ENCODE data around the gene FBXO28.

Gene FBXO28

GRCh38 chr1:224095339-224095738, 18.6 kb upstream of the FBXO28 start:
- DNase-seq (ENCODE audit: low read depth in 3 of 3, low spot score in 1 of 3): no peak

- DNase-seq (ENCODE audit: low read depth in 3 of 3, low spot score in 1 of 3): no peak
These were observed 18.0 kb upstream of the FBXO28 start for GRCh38 chr1:224095867-224096266.

- DNase-seq (ENCODE audit: low read depth in 3 of 3, low spot score in 1 of 3): no peak
These were observed 17.1 kb upstream of the FBXO28 start for GRCh38 chr1:224096773-224097172.

- no peak for DNase-seq (ENCODE audit: low read depth in 3 of 3, low spot score in 1 of 3)
These were observed 15.9 kb upstream of the FBXO28 start for GRCh38 chr1:224098007-224098406.

GRCh38 chr1:224106568-224107281, 7.2 kb upstream of the FBXO28 start:
- no peak for DNase-seq (ENCODE audit: low read depth in 3 of 3, low spot score in 1 of 3)

- no peak for DNase-seq (ENCODE audit: low read depth in 3 of 3, low spot score in 1 of 3)
These were observed 6.7 kb upstream of the FBXO28 start for GRCh38 chr1:224107282-224107625.

- DNase-seq (ENCODE audit: low read depth in 3 of 3, low spot score in 1 of 3): no peak
These were observed 4.9 kb upstream of the FBXO28 start for GRCh38 chr1:224108991-224109390.

GRCh38 chr1:224109981-224110380, 3.9 kb upstream of the FBXO28 start:
- DNase-seq (ENCODE audit: low read depth in 3 of 3, low spot score in 1 of 3): no peak

GRCh38 chr1:224113005-224113404, 906 bp upstream of the FBXO28 start:
- DNase-seq (ENCODE audit: low read depth in 3 of 3, low spot score in 1 of 3): no peak

GRCh38 chr1:224113545-224113917, 380 bp upstream of the FBXO28 start:
- no peak for DNase-seq (ENCODE audit: low read depth in 3 of 3, low spot score in 1 of 3)

GRCh38 chr1:224114787-224115175, 870 bp downstream of the FBXO28 start:
- DNase-seq (ENCODE audit: low read depth in 3 of 3, low spot score in 1 of 3): no peak

GRCh38 chr1:224116131-224116530, 2.2 kb downstream of the FBXO28 start:
- no peak for DNase-seq (ENCODE audit: low read depth in 3 of 3, low spot score in 1 of 3)

GRCh38 chr1:224118688-224119087, 4.8 kb downstream of the FBXO28 start:
- no peak for DNase-seq (ENCODE audit: low read depth in 3 of 3, low spot score in 1 of 3)

- no peak for DNase-seq (ENCODE audit: low read depth in 3 of 3, low spot score in 1 of 3)
These were observed 9.2 kb downstream of the FBXO28 start for GRCh38 chr1:224123136-224123535.

GRCh38 chr1:224124220-224124619, 10.3 kb downstream of the FBXO28 start:
- DNase-seq (ENCODE audit: low read depth in 3 of 3, low spot score in 1 of 3): no peak

- DNase-seq (ENCODE audit: low read depth in 3 of 3, low spot score in 1 of 3): no peak
These were observed 14.3 kb downstream of the FBXO28 start for GRCh38 chr1:224127925-224128819.

- DNase-seq (ENCODE audit: low read depth in 3 of 3, low spot score in 1 of 3): no peak
These were observed 17.3 kb downstream of the FBXO28 start for GRCh38 chr1:224131253-224131652.

- no peak for DNase-seq (ENCODE audit: low read depth in 3 of 3, low spot score in 1 of 3)
These were observed 19.0 kb downstream of the FBXO28 start for GRCh38 chr1:224132901-224133300.

- no peak for DNase-seq (ENCODE audit: low read depth in 3 of 3, low spot score in 1 of 3)
These were observed 19.9 kb downstream of the FBXO28 start for GRCh38 chr1:224133741-224134299.

- no peak for DNase-seq (ENCODE audit: low read depth in 3 of 3, low spot score in 1 of 3)
These were observed 23.6 kb downstream of the FBXO28 start for GRCh38 chr1:224137518-224137917.

- DNase-seq (ENCODE audit: low read depth in 3 of 3, low spot score in 1 of 3): no peak
These were observed 24.3 kb downstream of the FBXO28 start for GRCh38 chr1:224138198-224138597.

GRCh38 chr1:224141693-224142092, 27.8 kb downstream of the FBXO28 start:
- no peak for DNase-seq (ENCODE audit: low read depth in 3 of 3, low spot score in 1 of 3)

Data from stimulated activated CD4-positive, alpha-beta T cell treated with anti-CD3 and anti-CD28 coated beads, TNF-alpha, amount 100 ng/mL, for 1 hour (primary cell).